Measurements from ENCODE around the gene ARHGEF16. TPM values are rescaled to one million over a fixed set of nuclear protein-coding genes. Genes with fewer than 3 reads are reported as not detected.

The ARHGEF16 gene
- polyA plus RNA-seq, 1 of the 3 experiments (the other 2 are of a cell fraction), result 0.18 TPM

GRCh38 chr1:3441410-3441847 is 13.0 kb upstream of the ARHGEF16 start (continued):
- TF ChIP-seq MAX (IDR thresholded peaks at IDR 0.05; ENCODE audit: low read depth), result no peak
- TF ChIP-seq REST (IDR thresholded peaks at IDR 0.05; ENCODE audit: low read depth, low read length), result no peak
- no peak for TF ChIP-seq JUND (IDR thresholded peaks at IDR 0.05)

- H3K27me3 ChIP-seq (ENCODE audit: insufficient read depth), result no peaks in the 10 kb centered on the region
- no peaks in the 10 kb centered on the region for H3K36me3 ChIP-seq (replicated peaks in 1 of 2; ENCODE audit: control insufficient read depth in 1 of 2, insufficient read depth in 2 of 2, low read length in 1 of 2)
- ChIA-PET POLR2A (no interaction called here), CTCF (interaction anchor here (0.6 to 5.3 kb wide), 9 partner anchors 11 to 618 kb away, joined by 3 to 64 read pairs (median 3); no protein-coding TSS in a partner anchor)
- no peak overlapping the region for H3K4me3 ChIP-seq (ENCODE audit: low read depth in 2 of 2, low read length in 1 of 2)
- H3K4me1 ChIP-seq (ENCODE audit: control insufficient read depth in 1 of 2, insufficient read depth in 2 of 2, low read depth in 1 of 2, low read length in 1 of 2), result no peaks in the 10 kb centered on the region
- H3K9me2 ChIP-seq, result no peaks in the 10 kb centered on the region
- TF ChIP-seq SMC3 (IDR thresholded peaks at IDR 0.05; ENCODE audit: low read depth, low read length) (no peak), TCF12 (IDR thresholded peaks at IDR 0.05) (no peak), RFX5 (IDR thresholded peaks at IDR 0.05; ENCODE audit: low read length) (no peak), EP300 (IDR thresholded peaks at IDR 0.05; ENCODE audit: borderline replicate concordance in 1 of 2, low read depth in 1 of 2, low read length in 1 of 2) (no peak)
- H2AFZ ChIP-seq (ENCODE audit: low read depth), result no peak overlapping the region
- no peaks in the 10 kb centered on the region for H3K79me2 ChIP-seq (ENCODE audit: insufficient read depth)
- no peaks in the 10 kb centered on the region for H3F3A ChIP-seq (replicated peaks; ENCODE audit: insufficient read depth)
- H3K4me2 ChIP-seq, result no peak overlapping the region
- H4K20me1 ChIP-seq (ENCODE audit: insufficient read depth), result no peaks in the 10 kb centered on the region
- no peaks in the 10 kb centered on the region for H3K9me3 ChIP-seq
- H3K27ac ChIP-seq (ENCODE audit: low read depth in 2 of 2, low read length in 1 of 2), result no peak overlapping the region
- no peak for DNase-seq
- no peak overlapping the region for H3K9ac ChIP-seq
- WGBS (ENCODE audit: low lambda C conversion rate), result 21% methylated on average over 4 of the region's 8 CpGs
Observed at GRCh38 chr1:3441880-3442279, 12.6 kb upstream of the ARHGEF16 start.

- H3K27ac ChIP-seq (ENCODE audit: low read depth in 2 of 2, low read length in 1 of 2), result no peak overlapping the region
- no peak overlapping the region for H3K4me3 ChIP-seq (ENCODE audit: low read depth in 2 of 2, low read length in 1 of 2)
- H3F3A ChIP-seq (replicated peaks; ENCODE audit: insufficient read depth), result no peaks in the 10 kb centered on the region
- TF ChIP-seq CHD2 (IDR thresholded peaks at IDR 0.05; ENCODE audit: low read length, partially characterized antibody) (no peak), NRF1 (IDR thresholded peaks at IDR 0.05; ENCODE audit: low read depth, low read length) (no peak)
- H3K4me2 ChIP-seq, result no peak overlapping the region
- no peaks in the 10 kb centered on the region for H3K27me3 ChIP-seq (ENCODE audit: insufficient read depth)
- no peak overlapping the region for H2AFZ ChIP-seq (ENCODE audit: low read depth)
- no peaks in the 10 kb centered on the region for H3K79me2 ChIP-seq (ENCODE audit: insufficient read depth)
- ChIA-PET POLR2A (no interaction called here), CTCF (interaction anchor here (0.6 to 5.3 kb wide), 9 partner anchors 11 to 618 kb away, joined by 3 to 64 read pairs (median 3); no protein-coding TSS in a partner anchor)
- H3K9me2 ChIP-seq, result no peaks in the 10 kb centered on the region
- H3K4me1 ChIP-seq (ENCODE audit: control insufficient read depth in 1 of 2, insufficient read depth in 2 of 2, low read depth in 1 of 2, low read length in 1 of 2), result no peaks in the 10 kb centered on the region
- H3K9me3 ChIP-seq, result no peaks in the 10 kb centered on the region
- no peaks in the 10 kb centered on the region for H3K36me3 ChIP-seq (replicated peaks in 1 of 2; ENCODE audit: control insufficient read depth in 1 of 2, insufficient read depth in 2 of 2, low read length in 1 of 2)
- WGBS (ENCODE audit: low lambda C conversion rate), result 17% methylated on average over 2 of the region's 13 CpGs
- no peaks in the 10 kb centered on the region for H4K20me1 ChIP-seq (ENCODE audit: insufficient read depth)
- DNase-seq, result no peak
- no peak overlapping the region for H3K9ac ChIP-seq
Observed at GRCh38 chr1:3442331-3442730, 12.1 kb upstream of the ARHGEF16 start.

Measured in SK-N-SH (cell line).